ENCODE data around the gene RBM25. TPM values are rescaled to one million over a fixed set of nuclear protein-coding genes. Genes with fewer than 3 reads are reported as not detected.
"Not testable (repeated sequence)": the region's sequence is repeated elsewhere in the genome, so short reads cannot be mapped to it uniquely, and the experiment has no call there.

The RBM25 gene
- 21.7 TPM for total RNA-seq

DNA sequence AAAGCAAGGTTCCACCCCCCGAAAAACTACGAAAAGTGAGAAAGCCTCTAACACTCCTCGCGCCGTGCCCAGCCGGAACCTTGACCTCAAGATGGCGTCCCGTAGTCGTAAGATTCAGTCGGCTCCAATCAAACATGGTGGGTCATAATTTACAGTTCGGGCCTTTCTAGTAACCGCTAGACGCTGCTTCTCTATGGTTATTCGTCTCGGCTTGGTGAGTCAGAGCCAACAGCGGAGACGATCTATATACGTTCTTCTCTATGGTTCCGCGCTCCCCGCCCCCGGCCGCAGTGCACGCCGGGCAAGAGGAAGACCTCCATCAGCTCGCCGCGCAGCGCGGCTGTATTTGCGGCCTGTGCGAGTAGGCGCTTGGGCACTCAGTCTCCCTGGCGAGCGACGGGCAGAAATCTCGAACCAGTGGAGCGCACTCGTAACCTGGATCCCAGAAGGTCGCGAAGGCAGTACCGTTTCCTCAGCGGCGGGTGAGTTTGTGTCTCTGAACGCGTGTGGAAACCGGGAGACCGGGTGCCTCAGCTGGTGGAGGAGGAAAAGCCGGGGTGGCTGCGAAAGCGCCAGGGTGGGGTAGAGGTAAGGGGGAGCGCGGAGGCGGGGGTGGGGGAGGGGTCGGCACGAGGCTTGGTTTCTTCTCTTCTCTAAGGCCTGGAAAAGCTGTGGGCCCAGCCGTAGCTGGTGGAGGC lies at the start of gene RBM25:
TSS of gene RBM25 (plus strand) at position 311 of the 698 bp plus-strand sequence. CDS start 13,108 bp downstream, outside the sequence.
- peak; percentile 97 for DNase-seq (ENCODE audit: low spot score)
- ATAC-seq = peak; percentile 97

DNA sequence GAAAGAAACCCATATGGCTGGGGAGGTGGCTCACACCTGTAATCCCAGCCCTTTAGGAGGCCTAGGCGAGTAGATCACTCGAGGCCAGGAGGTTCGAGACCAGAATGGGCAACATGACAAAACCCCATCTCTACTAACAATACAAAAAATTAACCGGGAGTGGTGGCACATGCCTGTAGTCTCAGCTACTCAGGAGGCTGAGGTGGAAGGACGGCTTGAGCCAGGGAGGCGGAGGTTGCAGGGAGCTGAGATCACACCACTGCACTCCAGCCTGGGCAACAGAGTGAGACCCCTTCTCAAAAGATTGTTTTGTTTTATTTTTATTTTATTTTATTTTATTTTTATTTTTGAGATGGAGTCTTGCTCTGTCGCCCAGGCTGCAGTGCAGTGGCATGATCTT lies 47.1 kb upstream of the RBM25 start:
- ATAC-seq; DNase-seq (ENCODE audit: low spot score): not testable (repeated sequence)

DNA sequence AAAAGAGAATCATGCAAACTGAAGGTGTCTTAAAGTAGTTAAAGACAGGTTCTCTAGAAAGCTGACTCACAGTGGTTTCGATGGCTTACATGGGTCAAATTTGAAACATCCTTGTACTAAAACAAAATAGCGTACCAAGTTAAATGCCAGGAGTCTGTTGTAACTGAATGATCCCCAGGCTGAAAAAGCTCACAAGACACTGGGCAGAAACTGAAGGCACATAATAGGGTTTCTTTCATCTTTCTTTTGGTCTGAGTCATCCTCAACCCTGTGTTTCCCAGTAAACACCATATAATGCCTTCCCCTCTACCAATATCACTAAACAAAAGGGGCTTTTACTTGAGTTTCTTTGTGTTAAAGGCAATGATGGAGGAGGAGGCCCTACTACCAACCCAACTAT lies 44.2 kb upstream of the RBM25 start:
- no peak for ATAC-seq
- DNase-seq (ENCODE audit: low spot score) = no peak

GRCh38 chr14:73015552-73015951 lies 42.8 kb upstream of the RBM25 start:
- ATAC-seq; DNase-seq (ENCODE audit: low spot score): not testable (repeated sequence)

DNA sequence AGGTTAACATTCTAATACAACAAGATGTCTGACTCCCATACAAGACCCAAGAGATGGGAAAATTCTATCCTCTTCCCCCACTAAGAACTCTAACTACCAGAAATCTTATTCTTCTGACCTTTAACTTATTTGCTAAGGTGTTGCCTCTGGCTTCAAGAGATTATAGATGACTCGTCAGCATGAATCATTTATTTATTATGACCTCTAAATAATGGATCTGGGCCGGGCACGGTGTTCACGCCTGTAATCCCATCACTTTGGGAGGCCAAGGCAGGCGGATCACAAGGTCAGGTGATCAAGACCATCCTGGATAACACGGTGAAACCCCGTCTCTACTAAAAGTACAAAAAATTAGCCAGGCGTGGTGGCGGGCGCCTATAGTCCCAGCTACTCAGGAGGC lies 42.3 kb upstream of the RBM25 start:
- ATAC-seq; DNase-seq (ENCODE audit: low spot score): not testable (repeated sequence)

- ATAC-seq = no peak
- DNase-seq (ENCODE audit: low spot score) = no peak
Observed at GRCh38 chr14:73022051-73022450, 36.3 kb upstream of the RBM25 start.

- DNase-seq (ENCODE audit: low spot score) (no peak), ATAC-seq (no peak)
Observed at GRCh38 chr14:73025544-73025943, 32.8 kb upstream of the RBM25 start.

GRCh38 chr14:73026243-73026844 lies 32.0 kb upstream of the RBM25 start:
- ATAC-seq (no peak), DNase-seq (ENCODE audit: low spot score) (peak; percentile 49)

- peak; percentile 98 for DNase-seq (ENCODE audit: low spot score)
- peak; percentile 97 for ATAC-seq
Observed at GRCh38 chr14:73026845-73027542, 31.3 kb upstream of the RBM25 start, which contains the start of gene ZFYVE1. TSS of gene ZFYVE1 (minus strand) at chr14:73027106. CDS start at chr14:73024508, 2,598 bp downstream.

- DNase-seq (ENCODE audit: low spot score) (no peak), ATAC-seq (no peak)
Observed at GRCh38 chr14:73027546-73027945, 30.8 kb upstream of the RBM25 start.

GRCh38 chr14:73027984-73028383 lies 30.4 kb upstream of the RBM25 start:
- no peak for ATAC-seq
- DNase-seq (ENCODE audit: low spot score) = no peak

- not testable (repeated sequence) for ATAC-seq; DNase-seq (ENCODE audit: low spot score)
Observed at GRCh38 chr14:73036706-73037450, 21.5 kb upstream of the RBM25 start.

GRCh38 chr14:73047808-73048207 lies 10.5 kb upstream of the RBM25 start:
- ATAC-seq (no peak), DNase-seq (ENCODE audit: low spot score) (no peak)

GRCh38 chr14:73049428-73049827 lies 8.9 kb upstream of the RBM25 start:
- no peak for ATAC-seq
- DNase-seq (ENCODE audit: low spot score) = no peak

DNA sequence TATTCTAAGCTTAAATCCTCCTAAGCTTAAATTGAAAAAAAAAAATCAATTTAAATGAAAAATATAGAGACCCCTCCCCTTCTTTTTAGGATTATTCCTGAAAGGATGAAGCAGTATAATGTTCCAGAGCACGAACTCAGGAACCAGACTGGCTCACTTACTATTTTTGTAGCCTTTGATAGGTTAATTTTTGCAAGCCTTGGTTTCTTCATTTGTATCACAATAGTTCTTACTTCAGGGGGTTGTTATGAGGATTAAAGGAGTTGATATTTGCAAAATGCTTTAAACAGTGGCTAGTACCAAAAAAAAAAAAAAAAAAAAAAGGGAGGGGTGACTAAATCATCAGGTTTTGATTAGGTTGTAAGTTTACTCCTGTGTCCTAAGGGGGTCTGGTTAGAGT lies 3.1 kb upstream of the RBM25 start:
- no peak for DNase-seq (ENCODE audit: low spot score)
- ATAC-seq = no peak

DNA sequence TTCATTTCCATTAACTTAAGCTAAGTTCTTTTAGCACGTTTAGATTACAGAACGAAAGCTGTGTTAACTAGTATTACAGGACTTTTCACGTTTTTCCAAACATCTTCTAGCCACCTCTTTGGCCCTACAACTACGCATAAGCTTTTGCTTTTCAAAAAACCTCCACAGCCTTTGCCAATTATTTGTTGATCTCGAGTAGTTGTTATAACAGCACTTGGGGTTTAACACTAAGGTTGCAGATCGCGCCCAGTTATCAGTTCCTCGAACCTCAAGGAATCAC lies 450 bp upstream of the RBM25 start:
- ATAC-seq (no peak), DNase-seq (ENCODE audit: low spot score) (no peak)

GRCh38 chr14:73058922-73059673 lies 764 bp downstream of the RBM25 start:
- peak; percentile 45 for ATAC-seq
- no peak for DNase-seq (ENCODE audit: low spot score)

DNA sequence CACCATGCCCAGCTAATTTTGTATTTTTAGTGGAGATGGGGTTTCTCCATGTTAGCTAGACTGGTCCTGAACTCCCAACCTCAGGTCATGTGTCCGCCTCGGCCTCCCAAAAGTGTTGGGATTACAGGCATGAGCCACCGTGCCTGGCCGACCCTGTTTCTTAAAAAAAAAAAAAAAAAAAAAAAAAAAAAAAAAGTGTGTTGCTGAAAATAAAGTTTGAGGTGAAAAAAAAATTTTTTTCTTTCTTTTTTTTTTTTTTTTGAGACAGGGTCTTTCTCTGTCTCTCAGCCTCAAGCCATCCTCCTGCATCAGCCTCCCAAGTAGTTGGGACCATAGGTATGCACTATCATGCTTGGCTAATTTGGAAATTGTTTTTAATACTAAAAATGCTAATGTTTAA lies 11.3 kb downstream of the RBM25 start:
- ATAC-seq (no peak), DNase-seq (ENCODE audit: low spot score) (no peak)

DNA sequence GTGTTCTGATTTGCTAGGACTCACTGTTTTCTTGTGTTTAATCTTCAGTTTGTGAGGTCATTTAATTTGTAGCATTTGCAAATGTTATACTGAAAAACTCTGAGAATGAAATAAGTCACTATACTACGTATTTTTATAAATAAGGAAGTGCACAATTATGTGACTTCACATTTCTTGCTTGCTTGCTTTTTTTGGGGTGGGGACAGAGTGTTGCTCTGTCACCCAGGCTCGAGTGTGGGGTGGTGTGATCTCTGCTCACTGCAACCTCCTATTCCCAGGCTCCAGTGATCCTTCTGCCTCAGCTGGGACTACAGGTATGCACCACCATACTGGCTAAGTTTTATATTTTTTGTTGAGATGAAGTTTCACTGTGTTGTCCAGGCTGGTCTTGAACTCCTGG lies 32.7 kb downstream of the RBM25 start:
- ATAC-seq (no peak), DNase-seq (ENCODE audit: low spot score) (no peak)

- DNase-seq (ENCODE audit: low spot score) (no peak), ATAC-seq (no peak)
Observed at GRCh38 chr14:73097421-73097820, 39.1 kb downstream of the RBM25 start.

GRCh38 chr14:73100334-73100733 lies 42.0 kb downstream of the RBM25 start:
- no peak for ATAC-seq
- DNase-seq (ENCODE audit: low spot score) = no peak
